ENCODE data around the gene SAMD9. TPM values are rescaled to one million over a fixed set of nuclear protein-coding genes. Genes with fewer than 3 reads are reported as not detected.

SAMD9 gene
- total and polyA plus RNA-seq, 2 experiments from 2014 or later = 0.54 to 4.4 TPM

- H2AFZ ChIP-seq = no peak overlapping the region
- H3K4me1 ChIP-seq (ENCODE audit: insufficient read depth) = peaks cover 4% of the 10 kb centered on the region
- no peak for DNase-seq (ENCODE audit: low spot score)
- H3K4me3 ChIP-seq = no peak overlapping the region
- H3K9me2 ChIP-seq (replicated peaks; ENCODE audit: insufficient read depth) = no peaks in the 10 kb centered on the region
- no peak overlapping the region for H3K4me2 ChIP-seq
- H3K27me3 ChIP-seq = no peaks in the 10 kb centered on the region
- H3K79me2 ChIP-seq = no peaks in the 10 kb centered on the region
- H3K27ac ChIP-seq = no peak overlapping the region
- no peaks in the 10 kb centered on the region for H4K20me1 ChIP-seq (ENCODE audit: insufficient read depth, poor library complexity, severe bottlenecking)
- H3K36me3 ChIP-seq (replicated peaks; ENCODE audit: insufficient read depth, low read depth) = no peaks in the 10 kb centered on the region
- H3K9me3 ChIP-seq (ENCODE audit: low read depth) = no peaks in the 10 kb centered on the region
- WGBS (ENCODE audit: low lambda C conversion rate, missing lambda C conversion rate) = 47% methylated on average over 1 of the region's 1 CpG
- TF ChIP-seq EZH2phosphoT487 (IDR thresholded peaks at IDR 0.05; ENCODE audit: low read depth, severe bottlenecking, unreplicated experiment) (no peak), EZH2 (IDR thresholded peaks at IDR 0.05; ENCODE audit: borderline replicate concordance) (no peak), CTCF (IDR thresholded peaks at IDR 0.05; ENCODE audit: poor library complexity) (no peak)
Observed at GRCh38 chr7:93146036-93146435, 28.3 kb upstream of the SAMD9 start.

- Histone ChIP-seq H3K9me2 (replicated peaks; ENCODE audit: insufficient read depth) (no peaks in the 10 kb centered on the region), H3K27me3 (no peaks in the 10 kb centered on the region), H3K4me3 (no peak overlapping the region), H2AFZ (no peak overlapping the region), H3K4me2 (no peak overlapping the region), H3K9me3 (ENCODE audit: low read depth) (no peaks in the 10 kb centered on the region), H4K20me1 (ENCODE audit: insufficient read depth, poor library complexity, severe bottlenecking) (no peaks in the 10 kb centered on the region), H3K4me1 (ENCODE audit: insufficient read depth) (peaks cover 4% of the 10 kb centered on the region), H3K27ac (no peak overlapping the region), H3K79me2 (no peaks in the 10 kb centered on the region), H3K36me3 (replicated peaks; ENCODE audit: insufficient read depth, low read depth) (no peaks in the 10 kb centered on the region)
- TF ChIP-seq EZH2 (IDR thresholded peaks at IDR 0.05; ENCODE audit: borderline replicate concordance) (no peak), EZH2phosphoT487 (IDR thresholded peaks at IDR 0.05; ENCODE audit: low read depth, severe bottlenecking, unreplicated experiment) (no peak), CTCF (IDR thresholded peaks at IDR 0.05; ENCODE audit: poor library complexity) (no peak)
- no peak for DNase-seq (ENCODE audit: low spot score)
- WGBS (ENCODE audit: low lambda C conversion rate, missing lambda C conversion rate) = 83% methylated on average over 3 of the region's 3 CpGs
Observed at GRCh38 chr7:93145354-93145753, 27.6 kb upstream of the SAMD9 start.

- Histone ChIP-seq H2AFZ (no peak overlapping the region), H3K79me2 (no peaks in the 10 kb centered on the region), H3K9me3 (ENCODE audit: low read depth) (no peaks in the 10 kb centered on the region), H3K4me3 (no peak overlapping the region), H3K27me3 (no peaks in the 10 kb centered on the region), H3K36me3 (replicated peaks; ENCODE audit: insufficient read depth, low read depth) (no peaks in the 10 kb centered on the region), H3K27ac (no peak overlapping the region), H3K9me2 (replicated peaks; ENCODE audit: insufficient read depth) (no peaks in the 10 kb centered on the region), H3K4me1 (ENCODE audit: insufficient read depth) (peaks cover 2% of the 10 kb centered on the region), H4K20me1 (ENCODE audit: insufficient read depth, poor library complexity, severe bottlenecking) (no peaks in the 10 kb centered on the region), H3K4me2 (no peak overlapping the region)
- TF ChIP-seq CTCF (IDR thresholded peaks at IDR 0.05; ENCODE audit: poor library complexity) (no peak), EZH2 (IDR thresholded peaks at IDR 0.05; ENCODE audit: borderline replicate concordance) (no peak), EZH2phosphoT487 (IDR thresholded peaks at IDR 0.05; ENCODE audit: low read depth, severe bottlenecking, unreplicated experiment) (no peak)
- WGBS (ENCODE audit: low lambda C conversion rate, missing lambda C conversion rate) = 96% methylated on average over 1 of the region's 1 CpG
- no peak for DNase-seq (ENCODE audit: low spot score)
Observed at GRCh38 chr7:93142127-93142526, 24.3 kb upstream of the SAMD9 start.

Measured in hepatocyte (in vitro differentiated cells).